HEK293 (cell line): ENCODE measurements around the gene RPL12.

Source experiments
- CTCF ChIA-PET: fragments of 350-600 bp; formaldehyde crosslinking; extraction: SDS; loops from one replicate; lab custom pipeline; 2021; ENCODE audit warnings: antibody characterized with exemption; lab: Yijun Ruan, JAX
- POLR2A ChIA-PET: fragments of 300-600 bp; formaldehyde crosslinking; extraction: SDS; loops from one replicate; lab custom pipeline; 2020; ENCODE audit warnings: antibody characterized with exemption, inconsistent platforms; lab: Yijun Ruan, JAX
- H3K27ac ChIP-seq: fragments of 200-500 bp; sonication (Bioruptor generic); 2 replicates; pipeline ENCODE4 v1.5.1; 2014; ENCODE audit warnings: low read depth, low read length, control low read depth, inconsistent platforms; ENCODE audit errors: extremely low read depth
- H3K36me3 ChIP-seq, 2 experiments: fragments of 200-500 bp in 1 of 2; sonication (Bioruptor generic) in 1 of 2; 1 replicate in 1 of 2; 2 replicates in 1 of 2; pipeline ENCODE4 v1.5.1; 2014 to 2017; ENCODE audit warnings: inconsistent platforms in 2 of 2, low read length in 2 of 2; ENCODE audit not compliant: control insufficient read depth in 2 of 2, insufficient read depth in 1 of 2
- H3K4me1 ChIP-seq: fragments of 200-500 bp; sonication (Bioruptor generic); 2 replicates; pipeline ENCODE4 v1.5.1; 2014; ENCODE audit warnings: mild to moderate bottlenecking, low read length, inconsistent platforms; ENCODE audit not compliant: control insufficient read depth, insufficient read depth
- H3K4me3 ChIP-seq: 2 replicates; pipeline ENCODE4 v1.5.1; 2011; ENCODE audit warnings: low read depth, mild to moderate bottlenecking, control low read depth, low read length, moderate library complexity
- H3K9me3 ChIP-seq: fragments of 200-500 bp; sonication (Bioruptor generic); 2 replicates; pipeline ENCODE4 v1.5.1; 2014; ENCODE audit warnings: low read depth, low read length, inconsistent platforms; ENCODE audit not compliant: control insufficient read depth, insufficient read depth
- GLIS2 ChIP-seq: fragments of 450-650 bp; formaldehyde crosslinking; IDR thresholded peaks from 2 replicates; pipeline ENCODE4 v1.5.1; 2016; ENCODE audit warnings: missing biosample characterization, missing genetic modification characterization
- KLF10 ChIP-seq: fragments of 450-650 bp; IDR thresholded peaks from 2 replicates; pipeline ENCODE4 v1.5.1; 2018; ENCODE audit warnings: missing biosample characterization, mild to moderate bottlenecking, missing genetic modification characterization
- SCRT2 ChIP-seq: fragments of 450-650 bp; formaldehyde crosslinking; IDR thresholded peaks from 2 replicates; pipeline ENCODE4 v1.5.1; 2016; ENCODE audit warnings: missing biosample characterization, missing genetic modification characterization
- TRIM28 ChIP-seq: IDR thresholded peaks from 2 replicates; pipeline ENCODE4 v1.6.1; 2011; ENCODE audit warnings: low read length, control low read depth, borderline replicate concordance
- ZFP69B ChIP-seq: fragments of 450-650 bp; formaldehyde crosslinking; IDR thresholded peaks from 2 replicates; pipeline ENCODE4 v1.5.1; 2016; ENCODE audit warnings: missing biosample characterization, missing genetic modification characterization
- ZIC2 ChIP-seq: fragments of 450-650 bp; formaldehyde crosslinking; IDR thresholded peaks from 2 replicates; pipeline ENCODE4 v1.5.1; 2016; ENCODE audit warnings: missing biosample characterization, missing genetic modification characterization
- ZNF138 ChIP-seq: fragments of 450-650 bp; formaldehyde crosslinking; IDR thresholded peaks from 2 replicates; pipeline ENCODE4 v1.5.1; 2016; ENCODE audit warnings: missing biosample characterization, missing genetic modification characterization, borderline replicate concordance
- ZNF341 ChIP-seq: fragments of 450-650 bp; formaldehyde crosslinking; IDR thresholded peaks from 2 replicates; pipeline ENCODE4; 2016; ENCODE audit warnings: low read depth, missing biosample characterization, missing genetic modification characterization
- ZNF423 ChIP-seq: fragments of 450-650 bp; formaldehyde crosslinking; IDR thresholded peaks from 2 replicates; pipeline ENCODE4 v1.5.1; 2016; ENCODE audit warnings: missing biosample characterization, missing genetic modification characterization
- ZNF544 ChIP-seq: fragments of 450-650 bp; formaldehyde crosslinking; IDR thresholded peaks from 2 replicates; pipeline ENCODE4 v1.5.0; 2017; ENCODE audit warnings: missing biosample characterization, missing genetic modification characterization
- ZNF777 ChIP-seq: fragments of 450-650 bp; formaldehyde crosslinking; IDR thresholded peaks from 2 replicates; pipeline ENCODE4 v1.5.1; 2017; ENCODE audit warnings: missing biosample characterization, missing genetic modification characterization, borderline replicate concordance
- ZSCAN23 ChIP-seq: fragments of 450-650 bp; formaldehyde crosslinking; IDR thresholded peaks from 2 replicates; pipeline ENCODE4 v1.5.1; 2016; ENCODE audit warnings: missing biosample characterization, missing genetic modification characterization
- TF ChIP-seq, protein P1 (sequence below): fragments of 450-650 bp; formaldehyde crosslinking; IDR thresholded peaks from 2 replicates; pipeline ENCODE4 v1.5.1; 2016; ENCODE audit warnings: missing biosample characterization, missing genetic modification characterization
- TF ChIP-seq, protein P2 (sequence below): fragments of 450-650 bp; formaldehyde crosslinking; conservative IDR thresholded peaks from 2 replicates; pipeline ENCODE4 v1.5.1; 2016; ENCODE audit warnings: low read depth, missing biosample characterization, missing genetic modification characterization
- TF ChIP-seq, protein P3 (sequence below): fragments of 450-650 bp; formaldehyde crosslinking; IDR thresholded peaks from 2 replicates; pipeline ENCODE4 v1.5.1; 2016; ENCODE audit warnings: missing biosample characterization, missing genetic modification characterization
- TF ChIP-seq, protein P4 (sequence below): fragments of 450-650 bp; IDR thresholded peaks from 2 replicates; pipeline ENCODE4 v1.5.1; 2018; ENCODE audit warnings: missing biosample characterization, mild to moderate bottlenecking, missing genetic modification characterization
- TF ChIP-seq, protein P5 (sequence below): fragments of 450-650 bp; formaldehyde crosslinking; optimal IDR thresholded peaks from 2 replicates; pipeline ENCODE3; 2016; ENCODE audit warnings: missing biosample characterization, mild to moderate bottlenecking, missing genetic modification characterization
- TF ChIP-seq, protein P6 (sequence below): fragments of 450-650 bp; formaldehyde crosslinking; IDR thresholded peaks from 2 replicates; pipeline ENCODE4; 2016; ENCODE audit warnings: missing biosample characterization, missing genetic modification characterization

Gene RPL12

DNA sequence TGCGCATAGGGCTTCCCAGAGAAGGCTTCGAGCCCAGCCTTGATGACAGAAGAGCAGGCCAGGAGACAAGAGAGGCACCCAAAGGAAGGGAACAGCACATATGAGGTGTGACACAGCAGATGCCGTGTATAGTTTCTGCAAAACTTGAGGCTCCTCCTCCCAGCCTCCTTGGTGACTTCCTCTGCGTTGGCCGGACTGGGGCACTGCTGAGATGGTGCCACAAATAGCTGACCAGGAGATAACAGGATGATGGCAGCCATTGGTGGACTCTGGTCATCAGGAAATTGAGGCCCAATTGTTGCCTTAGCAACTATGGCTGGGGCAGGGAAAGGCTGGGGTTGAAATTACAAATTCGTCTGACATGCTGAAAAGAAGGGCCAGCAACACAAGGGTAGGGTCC lies 31.9 kb downstream of the RPL12 start:
- Histone ChIP-seq H3K4me3 (no peak overlapping the region), H3K27ac (no peak overlapping the region), H3K4me1 (0 out of 2 replicates have a peak, but pooled peaks cover 5% of the 10 kb centered on the region), H3K36me3 (no peaks in the 10 kb centered on the region), H3K9me3 (no peaks in the 10 kb centered on the region)
- TF ChIP-seq, protein P1, sequence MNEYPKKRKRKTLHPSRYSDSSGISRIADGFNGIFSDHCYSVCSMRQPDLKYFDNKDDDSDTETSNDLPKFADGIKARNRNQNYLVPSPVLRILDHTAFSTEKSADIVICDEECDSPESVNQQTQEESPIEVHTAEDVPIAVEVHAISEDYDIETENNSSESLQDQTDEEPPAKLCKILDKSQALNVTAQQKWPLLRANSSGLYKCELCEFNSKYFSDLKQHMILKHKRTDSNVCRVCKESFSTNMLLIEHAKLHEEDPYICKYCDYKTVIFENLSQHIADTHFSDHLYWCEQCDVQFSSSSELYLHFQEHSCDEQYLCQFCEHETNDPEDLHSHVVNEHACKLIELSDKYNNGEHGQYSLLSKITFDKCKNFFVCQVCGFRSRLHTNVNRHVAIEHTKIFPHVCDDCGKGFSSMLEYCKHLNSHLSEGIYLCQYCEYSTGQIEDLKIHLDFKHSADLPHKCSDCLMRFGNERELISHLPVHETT (tag by site-specific recombination), result no peak
- TF ChIP-seq ZNF777 (tag by site-specific recombination) (no peak), GLIS2 (tag by site-specific recombination) (no peak), ZNF341 (tag by site-specific recombination) (no peak), TRIM28 (no peak), KLF10 (tag by site-specific recombination) (no peak), SCRT2 (no peak), ZNF544 (tag by site-specific recombination) (no peak), ZNF138 (tag by site-specific recombination) (no peak), ZIC2 (tag by site-specific recombination) (no peak), ZFP69B (no peak), ZNF423 (tag by site-specific recombination) (no peak), ZSCAN23 (tag by site-specific recombination) (no peak)
- TF ChIP-seq, protein P2, sequence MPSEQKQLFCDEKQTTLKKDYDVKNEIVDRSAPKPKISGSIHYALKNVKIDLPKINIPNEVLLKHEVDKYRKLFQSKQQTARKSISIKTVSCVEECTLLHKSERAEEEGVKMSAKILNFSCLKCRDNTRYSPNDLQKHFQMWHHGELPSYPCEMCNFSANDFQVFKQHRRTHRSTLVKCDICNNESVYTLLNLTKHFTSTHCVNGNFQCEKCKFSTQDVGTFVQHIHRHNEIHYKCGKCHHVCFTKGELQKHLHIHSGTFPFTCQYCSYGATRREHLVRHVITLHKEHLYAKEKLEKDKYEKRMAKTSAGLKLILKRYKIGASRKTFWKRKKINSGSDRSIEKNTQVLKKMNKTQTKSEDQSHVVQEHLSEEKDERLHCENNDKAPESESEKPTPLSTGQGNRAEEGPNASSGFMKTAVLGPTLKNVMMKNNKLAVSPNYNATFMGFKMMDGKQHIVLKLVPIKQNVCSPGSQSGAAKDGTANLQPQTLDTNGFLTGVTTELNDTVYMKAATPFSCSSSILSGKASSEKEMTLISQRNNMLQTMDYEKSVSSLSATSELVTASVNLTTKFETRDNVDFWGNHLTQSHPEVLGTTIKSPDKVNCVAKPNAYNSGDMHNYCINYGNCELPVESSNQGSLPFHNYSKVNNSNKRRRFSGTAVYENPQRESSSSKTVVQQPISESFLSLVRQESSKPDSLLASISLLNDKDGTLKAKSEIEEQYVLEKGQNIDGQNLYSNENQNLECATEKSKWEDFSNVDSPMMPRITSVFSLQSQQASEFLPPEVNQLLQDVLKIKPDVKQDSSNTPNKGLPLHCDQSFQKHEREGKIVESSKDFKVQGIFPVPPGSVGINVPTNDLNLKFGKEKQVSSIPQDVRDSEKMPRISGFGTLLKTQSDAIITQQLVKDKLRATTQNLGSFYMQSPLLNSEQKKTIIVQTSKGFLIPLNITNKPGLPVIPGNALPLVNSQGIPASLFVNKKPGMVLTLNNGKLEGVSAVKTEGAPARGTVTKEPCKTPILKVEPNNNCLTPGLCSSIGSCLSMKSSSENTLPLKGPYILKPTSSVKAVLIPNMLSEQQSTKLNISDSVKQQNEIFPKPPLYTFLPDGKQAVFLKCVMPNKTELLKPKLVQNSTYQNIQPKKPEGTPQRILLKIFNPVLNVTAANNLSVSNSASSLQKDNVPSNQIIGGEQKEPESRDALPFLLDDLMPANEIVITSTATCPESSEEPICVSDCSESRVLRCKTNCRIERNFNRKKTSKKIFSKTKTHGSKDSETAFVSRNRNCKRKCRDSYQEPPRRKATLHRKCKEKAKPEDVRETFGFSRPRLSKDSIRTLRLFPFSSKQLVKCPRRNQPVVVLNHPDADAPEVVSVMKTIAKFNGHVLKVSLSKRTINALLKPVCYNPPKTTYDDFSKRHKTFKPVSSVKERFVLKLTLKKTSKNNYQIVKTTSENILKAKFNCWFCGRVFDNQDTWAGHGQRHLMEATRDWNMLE (tag by site-specific recombination), result no peak
- TF ChIP-seq, protein P3, sequence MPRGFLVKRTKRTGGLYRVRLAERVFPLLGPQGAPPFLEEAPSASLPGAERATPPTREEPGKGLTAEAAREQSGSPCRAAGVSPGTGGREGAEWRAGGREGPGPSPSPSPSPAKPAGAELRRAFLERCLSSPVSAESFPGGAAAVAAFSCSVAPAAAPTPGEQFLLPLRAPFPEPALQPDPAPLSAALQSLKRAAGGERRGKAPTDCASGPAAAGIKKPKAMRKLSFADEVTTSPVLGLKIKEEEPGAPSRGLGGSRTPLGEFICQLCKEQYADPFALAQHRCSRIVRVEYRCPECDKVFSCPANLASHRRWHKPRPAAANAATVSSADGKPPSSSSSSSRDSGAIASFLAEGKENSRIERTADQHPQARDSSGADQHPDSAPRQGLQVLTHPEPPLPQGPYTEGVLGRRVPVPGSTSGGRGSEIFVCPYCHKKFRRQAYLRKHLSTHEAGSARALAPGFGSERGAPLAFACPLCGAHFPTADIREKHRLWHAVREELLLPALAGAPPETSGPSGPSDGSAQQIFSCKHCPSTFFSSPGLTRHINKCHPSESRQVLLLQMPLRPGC (tag by site-specific recombination), result no peak
- TF ChIP-seq, protein P4, sequence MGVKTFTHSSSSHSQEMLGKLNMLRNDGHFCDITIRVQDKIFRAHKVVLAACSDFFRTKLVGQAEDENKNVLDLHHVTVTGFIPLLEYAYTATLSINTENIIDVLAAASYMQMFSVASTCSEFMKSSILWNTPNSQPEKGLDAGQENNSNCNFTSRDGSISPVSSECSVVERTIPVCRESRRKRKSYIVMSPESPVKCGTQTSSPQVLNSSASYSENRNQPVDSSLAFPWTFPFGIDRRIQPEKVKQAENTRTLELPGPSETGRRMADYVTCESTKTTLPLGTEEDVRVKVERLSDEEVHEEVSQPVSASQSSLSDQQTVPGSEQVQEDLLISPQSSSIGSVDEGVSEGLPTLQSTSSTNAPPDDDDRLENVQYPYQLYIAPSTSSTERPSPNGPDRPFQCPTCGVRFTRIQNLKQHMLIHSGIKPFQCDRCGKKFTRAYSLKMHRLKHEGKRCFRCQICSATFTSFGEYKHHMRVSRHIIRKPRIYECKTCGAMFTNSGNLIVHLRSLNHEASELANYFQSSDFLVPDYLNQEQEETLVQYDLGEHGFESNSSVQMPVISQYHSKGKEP (tag by site-specific recombination), result no peak
- TF ChIP-seq, protein P5, sequence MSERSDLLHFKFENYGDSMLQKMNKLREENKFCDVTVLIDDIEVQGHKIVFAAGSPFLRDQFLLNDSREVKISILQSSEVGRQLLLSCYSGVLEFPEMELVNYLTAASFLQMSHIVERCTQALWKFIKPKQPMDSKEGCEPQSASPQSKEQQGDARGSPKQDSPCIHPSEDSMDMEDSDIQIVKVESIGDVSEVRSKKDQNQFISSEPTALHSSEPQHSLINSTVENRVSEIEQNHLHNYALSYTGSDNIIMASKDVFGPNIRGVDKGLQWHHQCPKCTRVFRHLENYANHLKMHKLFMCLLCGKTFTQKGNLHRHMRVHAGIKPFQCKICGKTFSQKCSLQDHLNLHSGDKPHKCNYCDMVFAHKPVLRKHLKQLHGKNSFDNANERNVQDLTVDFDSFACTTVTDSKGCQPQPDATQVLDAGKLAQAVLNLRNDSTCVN (tag by site-specific recombination), result no peak
- TF ChIP-seq, protein P6, sequence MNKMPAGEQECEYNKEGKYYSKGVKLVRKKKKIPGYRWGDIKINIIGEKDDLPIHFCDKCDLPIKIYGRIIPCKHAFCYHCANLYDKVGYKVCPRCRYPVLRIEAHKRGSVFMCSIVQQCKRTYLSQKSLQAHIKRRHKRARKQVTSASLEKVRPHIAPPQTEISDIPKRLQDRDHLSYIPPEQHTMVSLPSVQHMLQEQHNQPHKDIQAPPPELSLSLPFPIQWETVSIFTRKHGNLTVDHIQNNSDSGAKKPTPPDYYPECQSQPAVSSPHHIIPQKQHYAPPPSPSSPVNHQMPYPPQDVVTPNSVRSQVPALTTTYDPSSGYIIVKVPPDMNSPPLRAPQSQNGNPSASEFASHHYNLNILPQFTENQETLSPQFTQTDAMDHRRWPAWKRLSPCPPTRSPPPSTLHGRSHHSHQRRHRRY (tag by site-specific recombination), result no peak
- ChIA-PET POLR2A (no interaction called here), CTCF (interaction anchor here (0.6 to 0.7 kb wide), 2 partner anchors 16 to 45 kb away, joined by 3 read pairs; no protein-coding TSS in a partner anchor)
